Stimulated activated CD4-positive, alpha-beta T cell treated with anti-CD3 and anti-CD28 coated beads, Interleukin-15, amount 100 ng/mL, for 48 hours (primary cell): ENCODE measurements around the gene MRPS25.

ENCODE experiments used
- DNase-seq, 2 donors: peaks; one replicate each; pipeline ENCODE4 v3.0.0-alpha.2; 2020; ENCODE audit warnings: low read depth in 2 of 2

The MRPS25 gene

DNA sequence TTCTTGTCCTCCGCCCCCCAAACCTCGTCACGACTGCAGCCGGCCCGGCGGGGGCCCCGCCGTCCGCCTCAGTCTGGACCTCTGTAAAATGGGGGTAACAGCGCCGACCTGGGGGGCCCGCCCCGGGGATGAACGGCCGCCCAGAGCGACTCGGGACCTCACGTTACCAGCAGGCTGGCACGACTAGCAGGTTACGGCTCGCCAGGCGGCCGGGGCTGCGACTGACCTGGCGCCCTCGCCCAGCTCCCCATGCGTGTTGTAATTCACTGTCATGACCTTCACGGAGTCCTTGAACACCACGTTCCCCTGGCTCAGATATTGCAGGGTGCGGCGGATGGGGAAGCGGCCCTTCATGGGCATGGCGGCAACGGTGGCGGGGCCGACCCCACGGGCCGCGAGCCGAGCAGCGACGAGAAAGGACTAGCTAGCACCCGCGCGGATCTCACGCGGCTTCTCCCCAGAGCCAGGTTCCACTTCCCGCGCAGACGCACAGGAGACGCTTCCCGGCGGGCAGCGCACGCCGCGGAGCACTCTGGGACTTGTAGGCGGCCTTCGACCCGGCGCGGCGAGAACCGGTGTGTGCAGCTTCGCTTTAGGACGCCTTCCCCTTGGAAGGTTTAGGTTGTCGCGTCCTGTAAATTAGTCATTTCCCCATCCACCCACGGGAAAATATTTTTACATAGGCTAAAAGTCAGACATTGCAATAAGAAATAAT, at the start of gene MRPS25:
MRPS25 (minus strand) TSS at position 481 of the 715 bp plus-strand sequence; CDS start at position 360, 121 bp downstream.
- DNase-seq, result peak; percentile 85 to 88

DNA sequence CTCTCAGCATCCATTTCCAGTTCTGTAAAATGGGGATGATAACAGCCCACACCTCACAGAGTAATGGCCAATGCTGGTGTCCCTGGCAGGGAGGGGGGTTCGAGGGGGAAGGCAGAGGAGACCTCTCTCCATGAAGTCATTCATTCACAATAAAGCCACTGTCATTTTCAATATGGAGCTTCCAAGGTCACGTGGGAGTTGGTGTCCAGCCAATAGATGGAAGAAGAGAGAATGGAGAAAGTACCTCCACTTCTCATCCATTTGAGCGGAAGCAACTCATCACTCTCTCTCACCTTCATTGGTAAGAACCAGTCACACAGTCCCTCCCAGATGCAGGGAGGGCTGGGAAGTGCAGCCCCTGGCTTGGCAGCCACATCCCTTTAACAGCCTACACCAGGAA, 48.8 kb upstream of the MRPS25 start:
- DNase-seq, result no peak

DNA sequence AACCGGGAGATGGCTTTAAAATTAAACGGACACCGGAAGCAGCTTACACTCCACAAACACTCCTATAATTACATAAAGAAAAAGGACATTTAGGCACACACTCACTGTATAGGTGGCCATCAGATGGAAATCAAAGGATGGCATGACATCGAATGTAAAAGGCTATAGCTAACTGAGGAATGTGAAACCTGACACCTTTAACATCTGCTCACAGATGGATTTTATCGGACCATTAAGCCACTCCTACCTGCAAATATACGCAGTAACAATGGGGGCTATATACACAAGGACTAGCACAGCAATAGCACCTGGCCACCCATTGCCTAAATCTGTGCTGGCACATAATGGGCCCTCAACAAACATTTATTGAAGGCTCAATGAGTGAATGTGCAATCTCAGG, 48.4 kb upstream of the MRPS25 start:
- DNase-seq, result no peak

DNA sequence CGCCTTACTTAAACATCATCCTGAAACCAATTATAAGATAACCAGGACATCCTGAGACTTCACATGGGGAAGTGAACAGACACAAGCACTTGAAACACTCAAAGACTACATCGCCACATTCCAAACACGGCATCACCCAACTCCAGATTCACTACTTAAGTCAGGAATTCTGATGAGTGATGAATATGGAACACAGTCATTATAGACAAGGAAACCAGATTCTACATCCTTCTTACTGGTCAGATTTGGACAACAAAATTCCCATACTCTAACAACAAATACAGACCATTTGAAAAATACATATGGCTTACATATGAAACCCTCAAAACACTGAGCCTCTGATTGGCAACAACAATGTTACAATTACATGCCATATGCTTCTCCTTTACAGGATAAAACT, 46.9 kb upstream of the MRPS25 start:
- no peak for DNase-seq

DNA sequence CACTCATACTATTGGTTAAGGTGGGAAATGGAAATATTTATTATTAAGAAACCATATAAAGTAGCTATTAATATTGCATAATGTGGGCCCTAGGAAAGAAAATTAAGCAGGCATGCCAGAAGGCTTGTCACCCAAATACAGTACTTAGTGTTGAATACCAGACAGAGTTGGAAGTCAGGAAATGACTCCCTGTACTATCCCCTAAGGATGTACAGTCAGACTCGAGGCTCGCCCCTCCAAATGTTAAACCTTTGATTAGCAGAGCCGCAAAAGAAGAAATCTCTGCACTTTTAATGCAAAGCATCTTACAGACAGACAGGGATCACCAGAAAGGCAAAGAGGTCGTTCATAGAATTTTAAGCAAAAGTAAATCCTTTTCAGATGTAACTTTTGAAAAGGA, 45.1 kb upstream of the MRPS25 start:
- no peak for DNase-seq

DNA sequence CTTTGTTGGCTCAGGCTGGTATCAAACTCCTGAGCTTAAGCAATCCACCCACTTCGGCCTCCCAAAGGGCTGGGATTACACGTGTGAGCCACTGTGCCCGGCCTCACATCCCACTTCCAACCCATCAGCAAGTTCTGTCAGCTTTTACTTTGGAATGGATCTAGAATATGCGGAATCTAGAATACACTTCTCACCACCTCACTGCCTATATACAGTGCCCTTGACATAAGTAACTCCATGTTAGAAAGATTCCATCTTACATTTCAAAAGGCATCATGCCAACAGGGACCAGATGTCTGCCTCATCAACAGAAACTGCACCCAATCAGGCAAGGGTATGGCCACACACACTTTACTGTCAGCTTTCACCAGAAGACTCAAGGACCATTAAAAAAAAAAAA, 43.8 kb upstream of the MRPS25 start:
- no peak for DNase-seq

DNA sequence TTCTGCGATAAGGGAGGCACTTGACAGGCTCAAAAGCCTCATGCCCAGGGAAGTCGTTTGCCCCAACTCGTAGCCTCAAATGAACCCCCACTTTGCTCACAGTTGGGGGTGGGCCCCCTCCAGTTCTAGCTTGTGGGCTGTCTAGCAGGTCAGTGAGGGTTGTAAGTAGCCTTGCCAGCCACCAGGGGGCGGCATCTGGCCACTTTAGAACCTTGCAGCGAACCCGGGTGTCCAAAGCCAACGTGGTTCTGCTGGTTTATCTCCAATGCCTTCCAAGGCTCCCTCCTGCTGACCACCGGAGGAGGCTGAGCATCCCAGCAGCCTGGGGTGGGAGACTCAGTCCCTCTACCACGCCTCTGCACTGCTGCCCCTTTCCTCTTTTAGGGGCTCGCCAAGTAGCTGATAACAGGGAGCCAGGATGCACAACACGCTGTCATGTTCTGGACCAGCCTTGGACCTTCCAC, 43.0 kb upstream of the MRPS25 start:
- peak; percentile 50 to 66 for DNase-seq

DNA sequence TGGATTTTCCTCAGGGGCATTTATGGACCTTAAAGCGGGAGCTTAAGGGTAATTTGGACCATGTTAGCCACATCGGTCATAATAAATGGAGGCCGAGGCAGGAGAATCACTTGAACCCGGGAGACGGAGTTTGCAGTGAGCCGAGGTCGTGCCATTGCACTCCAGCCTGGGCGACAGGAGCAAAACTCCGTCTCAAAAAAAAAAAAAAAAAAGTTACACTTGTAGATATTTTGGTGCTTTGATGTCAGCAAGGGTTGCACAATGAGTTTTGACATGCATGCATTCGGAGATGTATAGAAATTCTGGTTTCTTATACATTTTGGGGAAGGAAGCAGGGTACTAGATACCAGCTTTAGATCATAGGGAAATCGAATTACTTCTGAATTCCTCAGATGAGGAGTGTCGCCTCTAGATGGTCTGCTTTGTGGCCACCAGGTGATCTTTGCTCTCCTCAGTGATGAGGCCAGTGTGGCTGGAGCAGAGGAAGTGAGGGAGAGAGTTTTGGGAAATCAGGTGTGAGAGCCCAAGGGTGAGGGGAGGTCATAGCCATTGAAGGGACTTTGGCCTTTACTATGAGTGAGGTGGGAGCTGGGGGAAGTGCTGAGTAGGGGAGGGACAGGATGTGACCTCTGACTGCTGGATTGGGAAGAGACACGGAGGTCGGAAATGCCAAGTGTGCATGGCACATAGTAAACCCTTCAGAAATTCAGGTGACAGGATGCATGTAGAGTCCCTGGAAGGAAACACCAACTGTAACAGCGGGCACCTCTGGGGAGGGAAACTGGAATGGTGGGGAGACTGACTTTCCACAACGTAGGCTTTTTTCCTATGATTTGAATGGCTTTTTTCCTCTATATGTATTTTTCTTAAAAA, 42.2 kb upstream of the MRPS25 start:
- DNase-seq, result no peak

DNA sequence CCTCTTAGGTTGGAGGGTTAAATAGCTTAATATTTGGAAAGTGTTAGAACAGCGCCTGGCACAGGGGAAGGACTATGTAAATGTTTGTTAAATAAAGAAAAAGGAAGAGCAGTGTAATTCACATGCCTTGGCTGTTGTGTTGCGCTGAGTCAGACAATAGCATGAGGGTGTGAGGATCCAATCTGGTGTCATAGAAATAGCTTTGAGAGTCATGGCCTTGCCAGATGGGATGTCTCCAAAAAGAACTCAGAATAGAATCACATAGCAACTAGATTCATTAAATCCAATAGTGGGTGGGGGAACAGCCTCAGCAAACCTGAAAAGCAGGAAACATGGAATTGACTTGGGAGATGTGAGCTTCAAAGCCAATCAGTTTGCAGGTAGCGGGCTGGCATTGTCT, 37.7 kb upstream of the MRPS25 start:
- DNase-seq, result no peak

DNA sequence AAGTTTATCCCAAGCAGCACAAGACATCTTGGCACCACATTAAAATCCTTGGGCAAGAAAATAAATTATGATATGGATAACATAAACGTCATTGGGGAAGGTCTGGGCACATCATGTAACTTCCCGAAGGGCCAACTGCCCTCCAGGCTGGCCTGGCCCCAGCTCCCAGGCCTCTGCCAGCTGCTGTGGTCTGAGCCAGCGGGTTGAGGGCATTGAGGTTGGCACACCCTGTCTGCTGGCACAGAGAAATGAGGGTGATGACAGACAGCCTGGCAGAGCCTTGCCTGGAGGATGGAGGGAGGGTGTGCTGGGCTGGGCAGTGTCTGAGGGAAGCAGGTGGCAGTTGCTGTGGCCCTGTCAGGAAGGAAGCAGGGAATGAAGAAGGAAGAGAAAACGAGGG, 37.1 kb upstream of the MRPS25 start:
- no peak for DNase-seq

DNA sequence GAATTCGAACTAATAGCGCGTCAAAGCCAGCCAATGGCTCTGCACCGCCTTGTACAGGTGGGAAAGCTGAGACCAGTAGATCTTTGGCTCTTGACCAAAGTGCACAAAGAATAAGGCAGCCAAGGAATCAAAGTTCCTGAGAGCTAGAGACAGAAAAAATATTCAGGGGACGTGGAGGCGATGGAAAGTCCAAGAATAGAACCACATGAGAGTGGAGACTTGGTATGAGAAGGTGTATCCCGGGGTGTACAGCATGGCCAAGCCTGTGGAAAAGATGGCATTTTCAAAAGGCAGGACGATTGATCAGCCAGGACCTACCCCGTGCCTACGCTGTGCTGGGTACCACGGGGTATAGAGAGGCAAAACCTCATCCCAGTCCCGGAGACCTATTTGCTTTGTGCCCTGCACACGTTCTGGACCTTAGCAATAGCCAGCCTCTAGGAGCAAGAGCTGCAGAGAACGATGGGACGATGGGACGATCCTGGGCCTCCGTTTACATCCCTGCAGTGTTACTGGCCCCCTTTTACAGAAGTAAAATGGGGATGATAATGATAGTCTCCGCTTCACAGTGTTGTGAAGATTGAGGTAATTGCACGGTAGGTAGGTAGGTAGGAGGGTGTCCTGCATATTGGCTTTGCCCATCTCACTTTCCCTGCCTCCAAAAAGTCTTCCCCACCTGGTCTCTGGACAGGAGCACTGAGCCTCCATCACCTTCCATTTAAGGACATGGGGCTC, 34.4 kb upstream of the MRPS25 start:
- no peak for DNase-seq

DNA sequence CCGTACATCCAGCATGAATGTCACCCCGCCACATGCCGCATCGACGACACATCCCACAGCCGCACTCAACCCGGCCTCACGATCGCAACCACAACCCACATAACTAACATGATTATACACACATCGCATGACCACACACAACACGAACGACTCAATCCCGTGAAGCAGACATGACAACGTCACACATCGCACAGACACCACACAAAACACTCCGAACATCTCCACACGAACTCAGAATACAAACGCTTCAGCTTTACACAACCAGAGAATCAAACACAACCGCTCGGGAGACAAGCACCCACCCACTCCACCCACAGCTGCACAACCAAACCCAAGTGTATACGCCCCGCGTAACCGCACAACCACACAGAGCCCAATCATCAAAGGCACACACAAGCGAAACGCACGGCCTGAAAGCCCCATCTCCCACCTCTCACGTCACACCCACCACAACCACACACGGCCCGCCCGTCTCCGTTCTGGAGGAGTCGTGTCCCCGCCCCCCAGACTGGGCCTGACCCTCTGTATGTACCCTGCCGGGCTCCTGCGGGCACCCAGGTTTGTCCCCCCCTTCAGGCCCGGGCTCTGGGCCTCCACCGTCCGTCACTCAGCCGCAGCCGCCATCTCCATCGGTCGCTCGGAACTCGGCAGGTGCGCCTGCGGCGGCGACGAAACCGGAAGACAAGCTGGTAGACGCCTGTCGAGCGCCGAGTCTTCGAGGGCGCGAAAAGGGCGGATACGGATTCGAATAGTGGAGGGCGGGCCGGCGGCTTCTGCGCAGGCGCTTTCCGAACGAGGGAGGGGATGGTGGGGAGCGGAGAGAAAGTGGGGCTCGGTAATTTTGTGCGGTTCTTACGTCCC, 33.6 kb upstream of the MRPS25 start, which contains the start of gene RBSN:
RBSN (minus strand) TSS at position 646 of the 861 bp plus-strand sequence. CDS start 3,028 bp downstream, outside the sequence.
- DNase-seq, result peak; percentile 94

DNA sequence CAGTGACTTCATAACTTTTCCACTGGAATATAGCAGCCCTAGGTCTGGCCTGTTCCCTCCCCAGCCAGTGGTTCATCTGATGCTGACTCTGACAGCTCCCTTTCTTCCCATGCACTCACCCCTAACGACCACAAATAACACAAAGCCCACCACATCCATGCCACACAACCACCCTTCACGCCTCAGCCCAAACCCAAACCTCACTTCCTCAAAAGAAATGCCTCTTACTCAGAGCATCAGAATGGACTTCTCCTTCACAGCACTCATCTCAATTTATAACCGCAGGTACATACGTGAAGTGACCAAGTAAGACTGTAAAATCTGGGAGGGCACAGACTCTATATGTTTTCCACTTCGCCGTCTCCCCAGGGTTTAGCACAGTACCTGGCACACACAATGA, 32.8 kb upstream of the MRPS25 start:
- peak in 1 of 2 donors; percentile 10 for DNase-seq

DNA sequence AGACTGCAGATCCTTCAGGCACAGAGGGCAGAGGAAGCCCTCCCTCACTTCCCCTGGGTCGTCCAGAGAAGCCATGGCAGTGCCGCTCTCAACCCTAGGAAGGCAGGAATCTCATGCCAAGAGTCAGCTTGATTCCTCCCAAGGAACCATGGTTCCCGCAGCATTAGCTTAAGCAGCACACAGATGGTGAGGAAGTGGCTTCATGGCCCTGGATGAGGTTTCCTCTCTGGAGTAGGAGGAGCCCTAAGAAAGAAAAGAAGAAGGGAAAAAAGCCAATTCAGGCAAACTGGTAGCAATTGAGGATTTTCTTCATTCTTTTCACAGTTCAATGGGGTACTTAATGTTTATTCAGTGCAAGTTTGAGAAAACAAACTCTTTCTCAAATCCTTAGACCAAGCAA, 30.9 kb upstream of the MRPS25 start:
- no peak for DNase-seq

DNA sequence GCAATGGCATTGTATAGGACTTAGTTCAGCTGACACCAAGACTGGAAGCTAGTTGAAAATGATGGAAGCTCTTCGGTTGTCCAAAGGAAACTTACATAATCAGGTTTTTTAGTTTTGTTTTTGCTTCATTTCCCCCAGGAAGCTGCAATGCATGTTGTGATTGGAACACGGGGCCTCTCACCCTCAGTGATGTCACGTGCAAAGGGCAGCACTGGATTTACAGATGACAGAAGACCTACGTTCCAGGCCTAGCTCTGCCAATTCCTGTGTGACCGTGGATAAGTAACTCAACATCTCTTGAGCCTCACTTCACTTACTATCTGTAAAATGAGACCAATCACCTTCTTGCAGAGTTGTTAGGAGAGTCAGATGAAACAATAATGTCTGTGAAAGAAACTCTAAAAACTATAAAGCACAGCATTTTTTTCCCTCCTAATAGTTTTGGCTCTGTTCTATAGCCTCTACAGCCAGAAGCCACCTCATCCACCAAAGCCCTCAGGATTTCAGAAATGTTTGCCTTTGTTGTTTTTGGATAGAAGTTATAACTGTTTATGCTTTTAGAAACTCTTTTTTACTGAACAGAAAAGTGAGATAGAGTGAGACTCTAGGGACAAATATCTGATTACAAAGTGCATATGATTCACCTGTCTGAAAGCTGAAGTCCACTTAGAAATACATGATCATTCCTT, 29.2 kb upstream of the MRPS25 start:
- no peak for DNase-seq

DNA sequence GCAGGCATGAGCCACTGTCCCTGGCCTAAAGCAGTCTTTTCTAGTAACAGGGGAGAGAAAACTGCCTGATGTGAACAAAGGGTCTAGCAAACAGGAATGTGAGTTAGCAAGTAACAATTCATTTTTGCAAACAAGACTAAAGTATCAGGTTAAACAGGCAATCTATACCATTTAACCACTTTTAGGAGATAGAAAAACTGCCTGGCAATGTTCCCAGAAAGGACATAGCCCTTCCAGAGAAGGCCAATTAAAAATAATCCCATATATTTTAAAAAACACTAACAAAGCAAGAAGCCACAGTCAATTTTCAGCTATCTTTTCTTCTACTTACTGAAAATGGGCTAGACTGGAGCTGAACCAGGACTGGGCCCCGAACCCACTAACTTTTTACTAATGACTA, 27.6 kb upstream of the MRPS25 start:
- no peak for DNase-seq

DNA sequence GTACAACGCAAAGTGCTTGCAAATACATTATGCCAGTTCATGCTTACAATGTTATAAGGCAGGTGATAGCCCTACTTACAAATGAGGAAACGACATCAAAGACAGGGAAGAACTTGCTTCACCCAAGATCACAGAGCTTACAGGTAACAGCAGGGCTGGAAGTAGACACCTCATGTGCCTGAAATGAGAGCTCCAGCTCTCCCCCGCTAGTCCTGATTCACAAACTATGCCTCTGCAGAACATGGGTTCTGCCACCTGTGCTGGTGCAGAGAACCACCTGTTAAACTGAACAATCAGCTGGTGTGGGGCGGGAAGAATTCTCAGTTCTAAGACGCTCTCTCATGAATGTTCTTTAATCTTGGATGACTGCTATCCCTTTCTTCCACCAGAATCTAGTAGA, 26.5 kb upstream of the MRPS25 start:
- no peak for DNase-seq

DNA sequence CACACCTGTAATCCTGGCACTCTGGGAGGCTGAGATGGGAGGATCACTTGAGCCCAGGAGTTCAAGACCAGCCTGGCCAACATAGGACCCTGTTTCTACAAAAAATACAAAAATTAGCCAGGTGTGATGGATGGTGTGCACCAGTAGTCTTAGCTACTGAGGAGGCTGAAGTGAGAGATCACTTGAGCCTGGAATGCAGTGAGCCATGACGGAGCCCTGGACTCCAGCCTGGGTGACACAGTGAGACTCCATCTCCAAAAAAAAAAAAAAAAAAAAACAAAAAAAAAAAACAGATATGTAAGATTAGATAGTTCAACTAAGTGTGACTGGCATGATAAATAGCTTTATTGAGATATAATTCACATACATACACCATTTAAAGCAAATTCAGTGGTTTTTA, 24.1 kb upstream of the MRPS25 start:
- DNase-seq, result no peak

DNA sequence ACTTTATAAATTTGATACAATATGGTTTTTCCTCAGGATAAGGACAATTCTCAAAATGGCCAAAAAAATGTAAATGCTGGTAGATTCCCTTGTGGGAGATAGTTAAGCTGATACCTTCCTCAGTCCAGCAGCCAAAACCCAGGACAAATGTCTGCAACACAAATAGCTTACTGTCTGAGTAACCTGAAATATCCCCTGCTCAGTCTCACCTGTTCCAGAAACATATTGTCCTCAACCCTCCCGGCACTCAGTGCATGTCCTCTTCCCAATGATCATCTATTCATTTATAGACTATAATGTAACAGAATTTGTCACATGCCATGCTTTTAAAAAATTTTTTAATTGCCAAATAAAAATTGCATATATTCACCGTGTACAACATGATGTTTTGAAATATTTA, 21.6 kb upstream of the MRPS25 start:
- no peak for DNase-seq

DNA sequence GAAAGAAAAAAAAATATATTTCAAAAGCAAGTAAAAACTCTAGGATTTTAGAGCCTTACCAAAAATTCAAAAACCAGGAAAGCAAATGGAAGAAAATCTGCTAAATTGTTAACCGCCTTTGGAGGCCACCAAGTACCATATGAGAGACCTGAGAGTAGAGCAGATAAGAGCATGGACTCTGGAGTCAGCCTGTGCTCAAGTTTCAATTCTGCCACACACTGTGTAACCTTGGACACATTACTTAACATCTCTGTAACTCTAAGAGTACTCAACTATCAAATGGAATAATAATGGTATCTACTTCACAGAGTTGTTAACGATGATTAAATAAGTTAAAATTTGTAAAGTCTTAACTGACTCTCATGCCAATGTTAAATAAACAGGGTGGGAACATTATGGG, 21.1 kb upstream of the MRPS25 start:
- no peak for DNase-seq

DNA sequence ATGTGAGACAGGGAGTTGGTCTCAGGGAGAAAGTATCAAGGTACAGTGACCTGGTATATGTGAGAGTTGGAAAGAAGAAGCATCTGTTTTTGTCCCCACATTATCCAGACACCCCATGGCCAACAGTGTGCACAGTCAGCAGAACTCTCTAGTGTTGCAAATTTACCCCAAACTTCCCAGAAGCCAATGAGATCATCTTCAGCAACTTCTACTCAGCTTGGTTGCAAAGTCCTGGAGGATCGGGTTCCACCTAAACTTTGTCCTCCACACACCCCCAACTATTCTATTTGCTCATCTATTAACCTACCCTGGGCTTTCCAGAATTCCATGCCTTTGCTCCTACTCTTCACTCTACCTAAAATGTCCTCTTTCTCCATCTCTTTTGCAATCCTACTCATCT, 18.1 kb upstream of the MRPS25 start:
- DNase-seq, result no peak
